Activated CD4-positive, alpha-beta T cell treated with anti-CD3 and anti-CD28 coated beads for 48 hours (primary cell): ENCODE measurements around the gene LHFPL2.
A peak's percentile ranks its signal among the peaks of the same experiment; 100 is the strongest.

Experiments used
- DNase-seq: peaks from one replicate; pipeline ENCODE4 v3.0.0-alpha.2; 2020

The LHFPL2 gene

GRCh38 chr5:78514427-78515330 lies 133.9 kb downstream of the LHFPL2 start:
- no peak for DNase-seq

DNA sequence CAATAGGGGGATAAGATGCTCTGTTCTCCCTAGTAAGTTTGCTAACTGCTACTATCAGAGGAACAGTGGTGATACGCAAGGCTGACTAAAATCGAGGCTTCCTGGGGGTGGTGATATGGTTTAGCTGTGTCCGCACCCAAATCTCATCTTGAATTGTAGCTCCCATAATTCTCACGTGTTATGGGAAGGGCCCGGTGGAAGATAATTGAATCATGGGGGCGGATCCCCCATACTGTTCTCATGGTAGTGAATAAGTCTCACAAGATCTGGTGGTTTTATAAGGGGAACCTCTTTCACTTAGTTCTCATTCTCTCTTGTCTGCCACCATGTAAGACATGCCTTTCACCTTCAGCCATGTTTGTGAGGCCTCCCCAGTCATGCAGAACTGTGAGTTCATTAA lies 135.1 kb downstream of the LHFPL2 start:
- no peak for DNase-seq

- DNase-seq: no peak
Measured at GRCh38 chr5:78512435-78512834, 136.1 kb downstream of the LHFPL2 start.

- no peak for DNase-seq
Measured at GRCh38 chr5:78511121-78511906, 137.3 kb downstream of the LHFPL2 start.

DNA sequence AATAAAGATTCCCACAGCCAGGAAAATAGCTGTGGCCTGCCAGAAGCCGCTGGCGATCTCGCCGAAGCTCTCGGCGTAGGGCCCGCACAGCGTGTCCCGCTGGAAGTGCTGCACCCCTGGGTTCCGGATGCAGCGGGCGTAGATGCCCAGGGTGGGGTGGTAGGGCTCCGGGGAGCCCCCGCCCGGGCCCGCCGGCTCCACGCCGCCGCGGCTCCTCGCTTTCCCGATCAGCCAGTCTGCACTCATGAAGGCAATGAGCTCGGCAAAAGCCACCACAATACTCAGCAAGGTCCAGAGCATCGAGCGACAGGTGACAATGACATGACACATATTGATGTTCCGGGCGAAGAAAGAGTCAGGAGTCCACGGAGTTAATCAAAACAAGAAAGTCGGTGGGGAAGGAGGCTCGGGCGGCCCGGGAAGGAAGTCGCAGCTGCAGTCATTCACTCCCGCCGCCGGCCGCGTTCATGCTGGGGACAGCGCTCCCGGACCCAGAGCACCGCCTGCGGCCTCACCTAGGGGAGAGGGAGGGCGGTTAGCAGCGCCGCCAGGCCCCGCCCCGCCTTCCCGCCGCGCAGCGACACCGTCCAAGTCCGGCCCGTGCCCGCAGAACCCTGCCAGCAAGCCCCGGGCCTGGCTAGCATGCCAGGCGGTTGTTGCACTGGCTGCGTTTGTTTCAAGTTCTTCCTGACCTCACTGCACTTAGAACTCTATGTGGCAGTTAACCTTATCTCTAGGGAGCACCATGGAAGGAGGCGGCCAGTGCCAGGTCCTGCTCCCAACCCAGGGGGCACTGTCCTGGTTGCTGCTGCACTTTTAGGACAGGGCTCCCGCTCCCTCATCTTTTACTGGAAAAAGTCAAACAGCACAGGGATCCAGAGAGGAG lies 138.4 kb downstream of the LHFPL2 start:
- peak; percentile 43 for DNase-seq

DNA sequence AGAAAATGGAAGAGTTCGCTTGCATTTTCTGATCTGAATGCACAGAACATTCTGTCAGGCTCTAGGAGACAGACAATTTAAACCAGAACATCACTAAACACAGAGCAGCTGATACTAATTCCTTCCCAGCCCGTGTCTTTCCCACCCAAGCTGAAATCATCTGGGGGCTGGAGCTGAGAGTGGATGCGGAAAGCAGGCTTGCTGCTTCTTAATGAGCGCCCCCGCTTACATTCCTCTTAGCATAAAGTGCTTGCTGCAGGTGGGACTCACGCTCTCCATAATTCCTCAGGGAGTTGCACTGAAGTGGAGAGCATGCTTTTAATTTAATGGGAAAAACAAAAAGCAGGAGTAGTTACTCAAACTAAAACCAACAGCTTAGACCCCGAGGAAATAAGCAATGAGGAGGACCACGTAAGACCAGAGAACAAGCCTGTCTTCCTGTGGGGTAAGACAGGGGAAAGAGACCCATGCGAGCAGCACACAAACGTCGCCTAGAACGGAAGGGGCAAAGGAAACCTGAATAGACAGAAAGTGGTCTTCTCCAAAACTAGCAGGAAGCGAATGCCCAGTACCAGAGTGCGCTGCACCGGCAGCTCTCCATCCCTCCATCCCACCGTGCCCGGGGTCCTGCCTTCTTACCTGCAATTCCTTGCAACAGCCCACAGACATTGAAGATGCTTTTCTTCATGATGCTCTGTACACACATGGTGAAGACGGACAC lies 139.3 kb downstream of the LHFPL2 start:
- no peak for DNase-seq

GRCh38 chr5:78508186-78508765 lies 140.3 kb downstream of the LHFPL2 start:
- DNase-seq: no peak

DNA sequence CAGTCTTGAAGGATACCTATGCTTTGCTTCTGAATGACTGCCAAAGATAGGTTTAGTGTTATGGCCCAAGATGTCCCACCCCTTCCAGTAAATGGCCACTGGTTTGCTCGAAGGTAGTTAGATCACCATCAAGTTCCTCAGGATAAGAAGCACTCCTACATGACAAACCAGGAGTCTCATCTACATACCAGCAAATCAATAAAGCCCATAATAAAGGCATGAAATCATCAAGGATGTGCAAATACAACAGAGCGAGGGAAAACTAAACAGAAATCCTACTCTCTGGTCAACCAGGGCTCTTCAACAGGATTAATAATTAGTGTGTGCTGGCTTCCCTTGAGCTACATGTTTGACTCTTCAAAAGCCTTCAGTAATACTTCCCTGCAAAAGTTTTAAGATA lies 141.0 kb downstream of the LHFPL2 start:
- no peak for DNase-seq

DNA sequence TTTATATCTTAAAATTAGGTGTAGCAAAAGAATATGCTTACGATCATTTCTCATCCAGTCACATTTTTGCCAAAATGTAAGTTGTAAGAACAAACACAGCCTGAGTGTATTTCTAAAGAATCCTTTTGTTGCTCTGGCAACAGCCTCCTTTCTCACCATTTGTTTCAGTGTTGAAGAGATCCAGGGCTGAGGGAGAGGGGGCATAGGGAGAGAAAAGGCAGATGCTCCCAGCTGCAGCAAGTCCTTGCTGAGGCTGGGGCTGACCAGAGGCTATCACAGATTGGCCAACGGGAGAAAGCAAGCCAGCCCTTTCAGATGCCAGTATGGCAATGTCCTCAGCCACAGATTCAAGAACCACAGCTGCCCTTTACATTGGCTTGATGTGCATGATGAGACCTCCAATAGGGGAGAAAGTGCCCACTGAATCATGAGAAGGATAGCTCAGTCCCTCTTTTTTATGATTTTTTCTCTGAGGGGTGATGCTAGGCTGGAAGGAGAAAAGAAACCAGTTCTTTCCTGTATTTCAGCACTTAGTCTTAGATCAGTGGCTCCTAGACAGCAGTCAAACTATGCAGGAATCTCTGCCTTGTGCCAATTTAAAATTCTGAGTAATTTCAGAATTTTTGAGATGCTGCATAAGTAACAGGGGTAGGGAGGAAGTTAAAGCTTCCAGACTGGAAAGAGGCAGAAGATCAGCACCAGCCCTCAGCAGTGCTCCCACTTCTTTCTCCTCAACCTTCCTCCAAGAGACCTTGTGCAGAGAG lies 142.1 kb downstream of the LHFPL2 start:
- no peak for DNase-seq

DNA sequence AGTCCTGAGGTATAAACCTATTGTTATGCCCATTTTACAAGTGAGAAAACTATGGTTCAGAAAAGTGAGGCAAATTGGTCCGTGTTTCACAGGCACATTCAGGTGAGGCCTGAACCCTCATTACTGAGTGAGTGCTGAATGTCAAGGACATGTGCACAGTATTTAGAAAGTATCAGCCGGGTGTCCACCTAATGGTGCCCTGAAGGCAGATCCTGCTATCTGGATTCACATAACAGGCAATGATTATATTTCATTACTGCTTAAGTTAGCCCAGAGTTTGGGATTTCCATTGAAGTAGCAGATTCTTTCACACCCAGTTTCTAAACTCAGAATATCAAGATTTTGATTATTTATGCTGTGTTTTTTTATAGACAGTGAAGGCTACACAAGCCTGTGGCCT lies 142.7 kb downstream of the LHFPL2 start:
- no peak for DNase-seq

DNA sequence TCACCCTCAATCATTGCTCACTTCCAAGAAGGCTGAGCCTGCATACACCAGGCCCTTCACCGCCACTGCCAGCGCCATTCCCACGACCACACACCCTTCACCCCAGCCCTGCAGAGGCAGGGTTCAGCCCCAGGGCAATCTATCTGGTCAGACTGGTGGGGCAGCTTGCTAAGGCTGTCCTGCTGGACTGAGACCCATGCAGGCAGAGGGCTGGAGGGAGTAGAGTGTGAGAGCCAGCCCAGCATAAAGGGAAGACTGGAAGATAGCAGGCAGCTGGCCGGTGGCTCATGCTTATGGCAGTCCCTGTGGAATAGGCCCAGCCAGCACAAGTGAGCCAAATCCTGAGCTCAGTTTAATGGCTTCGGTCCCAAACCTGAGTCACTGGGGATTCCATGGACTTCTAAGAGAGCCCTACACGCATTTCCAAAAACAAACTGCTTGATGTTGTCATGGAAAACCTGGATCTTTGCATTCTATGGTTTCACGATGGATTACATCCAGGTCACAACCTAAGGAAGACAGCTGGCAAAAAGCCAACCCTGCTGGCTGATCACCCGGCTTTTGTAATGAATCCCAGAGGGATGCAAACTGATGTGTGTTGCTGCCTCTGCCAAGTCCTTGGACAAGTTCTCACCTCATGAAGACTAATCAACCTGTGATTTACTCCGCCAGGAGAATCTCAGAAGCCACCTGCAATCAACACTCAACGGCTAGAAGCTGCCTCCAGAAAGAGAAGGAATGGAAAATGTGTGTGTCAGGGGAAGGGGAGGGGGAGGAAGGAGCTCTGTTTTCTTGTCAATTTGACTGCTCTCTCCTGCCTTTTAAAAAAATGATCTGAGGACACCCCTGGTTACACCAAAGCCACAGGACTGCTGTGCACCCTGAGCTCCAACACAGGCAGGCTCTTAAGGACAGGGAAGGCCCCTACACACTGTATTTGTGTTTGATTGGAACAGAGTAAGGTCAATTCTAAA lies 143.6 kb downstream of the LHFPL2 start:
- DNase-seq: no peak

- no peak for DNase-seq
Measured at GRCh38 chr5:78503958-78504653, 144.5 kb downstream of the LHFPL2 start.

DNA sequence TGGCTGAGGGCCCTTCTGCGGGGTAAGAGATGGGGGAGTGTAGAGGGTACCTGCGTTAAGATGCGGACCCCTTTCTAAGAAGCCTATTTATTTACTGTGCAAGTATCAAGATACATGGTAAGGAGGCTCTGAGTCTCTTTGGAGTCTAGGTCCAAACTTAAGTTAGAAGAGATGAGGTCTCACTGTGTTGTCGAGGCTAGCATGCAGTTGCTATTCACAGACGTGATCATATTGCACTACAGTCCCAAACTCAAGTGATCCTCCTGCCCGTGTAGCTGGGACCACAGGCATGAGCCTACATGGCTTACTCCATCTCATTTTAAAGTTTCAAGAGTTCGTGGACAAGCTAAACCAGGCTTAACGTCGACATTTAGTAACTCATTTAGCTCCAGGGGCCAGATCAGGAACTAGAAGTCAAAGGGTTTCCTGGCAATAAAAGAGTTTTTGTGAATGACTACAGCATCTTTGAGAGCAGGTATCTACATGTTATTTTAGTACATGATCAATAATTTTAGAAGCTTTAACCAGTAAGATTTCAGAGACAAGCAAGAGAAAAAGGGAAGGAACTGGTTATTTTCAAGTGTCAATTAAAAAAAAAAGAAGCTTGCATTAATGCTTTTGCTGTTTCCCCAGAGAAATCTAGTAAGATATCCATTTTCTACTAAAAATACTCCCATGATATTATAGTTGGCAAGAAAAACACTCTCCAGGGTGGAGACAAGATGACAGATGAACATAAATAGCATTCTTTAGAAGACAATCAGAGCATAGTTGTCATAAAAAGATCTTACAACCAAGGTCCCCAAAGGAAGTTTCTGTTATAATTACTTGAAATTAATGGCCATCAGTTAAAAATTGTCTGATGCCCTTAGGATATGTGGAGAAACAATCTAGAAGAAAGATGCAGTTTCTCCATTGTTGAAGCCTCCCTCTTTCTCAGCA lies 146.9 kb downstream of the LHFPL2 start:
- no peak for DNase-seq

- no peak for DNase-seq
Measured at GRCh38 chr5:78500871-78501270, 147.7 kb downstream of the LHFPL2 start.

GRCh38 chr5:78500028-78500427 lies 148.5 kb downstream of the LHFPL2 start:
- no peak for DNase-seq

GRCh38 chr5:78499485-78499884 lies 149.1 kb downstream of the LHFPL2 start:
- no peak for DNase-seq

GRCh38 chr5:78497573-78498533 lies 150.7 kb downstream of the LHFPL2 start:
- no peak for DNase-seq
